ENCODE data around the gene QRSL1.

DNA sequence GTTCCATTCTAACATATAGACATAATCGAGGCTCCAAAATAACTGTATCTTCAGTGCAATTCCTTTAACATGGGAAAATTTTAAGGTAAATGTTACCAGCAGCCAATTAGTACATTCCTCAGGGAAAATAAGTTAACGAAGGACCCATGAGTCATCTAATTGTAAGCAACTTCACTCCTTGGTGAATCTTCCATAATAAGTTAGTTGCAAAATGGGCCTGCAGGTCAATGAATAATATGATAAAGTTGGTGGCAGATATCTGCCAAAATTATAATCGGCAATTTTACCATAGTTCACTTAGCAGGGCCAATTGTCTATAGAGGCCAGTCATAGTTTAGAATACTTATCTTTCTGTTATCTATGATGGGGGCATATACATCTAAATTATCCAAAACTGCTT is 42.3 kb downstream of the QRSL1 start:
- no peak for TF ChIP-seq EZH2 (IDR thresholded peaks at IDR 0.05; ENCODE audit: insufficient read depth, poor library complexity, severe bottlenecking)
- TF ChIP-seq EZH2phosphoT487 (IDR thresholded peaks at IDR 0.05; ENCODE audit: insufficient read depth, low read depth): no peak

Data from GM23248 (cell line).